NCI-H2196 (cell line): ENCODE results near the gene FBXW11.

Experiments
- DNase-seq: peaks from one replicate; lab custom pipeline; 2025; ENCODE audit not compliant: unreplicated experiment; lab: John Stamatoyannopoulos, UW

FBXW11 gene

DNA sequence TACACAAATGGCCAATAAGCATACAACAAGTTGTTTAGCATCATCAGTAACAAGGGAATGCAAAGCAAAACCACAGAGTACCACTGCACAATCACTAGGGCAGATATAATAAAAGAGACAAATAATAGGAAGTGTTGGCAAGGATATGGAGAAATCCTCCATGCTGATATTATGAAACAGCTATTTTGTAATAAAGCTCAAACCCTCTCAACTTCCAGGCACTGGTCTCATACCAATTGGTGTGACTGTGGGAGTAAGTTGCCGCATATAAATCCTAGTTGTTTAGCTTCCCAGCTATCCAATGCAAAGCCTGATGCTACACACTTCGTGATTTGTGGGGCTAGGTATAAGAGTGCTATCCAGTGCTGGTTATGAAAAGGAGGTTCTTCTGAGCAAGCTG, 132.2 kb downstream of the FBXW11 start:
- no peak for DNase-seq

DNA sequence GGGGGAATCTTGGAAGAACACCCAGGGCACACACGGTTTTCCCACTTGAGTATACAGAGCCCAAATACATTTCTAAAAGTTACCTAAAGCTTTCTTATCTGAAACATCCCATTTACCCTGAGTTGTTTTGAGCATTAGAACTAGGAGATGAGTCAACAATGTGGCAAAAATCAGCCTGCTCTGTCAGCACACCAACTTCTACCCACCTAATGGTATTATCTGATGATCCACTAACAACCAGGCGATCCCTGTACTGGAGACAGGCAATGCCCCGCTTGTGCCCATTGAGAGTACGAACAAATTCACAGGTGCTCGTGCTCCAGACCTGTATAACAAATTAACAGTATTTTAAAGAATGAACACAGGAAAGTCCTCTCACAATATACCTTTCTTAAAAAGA, 133.8 kb downstream of the FBXW11 start:
- DNase-seq: no peak

DNA sequence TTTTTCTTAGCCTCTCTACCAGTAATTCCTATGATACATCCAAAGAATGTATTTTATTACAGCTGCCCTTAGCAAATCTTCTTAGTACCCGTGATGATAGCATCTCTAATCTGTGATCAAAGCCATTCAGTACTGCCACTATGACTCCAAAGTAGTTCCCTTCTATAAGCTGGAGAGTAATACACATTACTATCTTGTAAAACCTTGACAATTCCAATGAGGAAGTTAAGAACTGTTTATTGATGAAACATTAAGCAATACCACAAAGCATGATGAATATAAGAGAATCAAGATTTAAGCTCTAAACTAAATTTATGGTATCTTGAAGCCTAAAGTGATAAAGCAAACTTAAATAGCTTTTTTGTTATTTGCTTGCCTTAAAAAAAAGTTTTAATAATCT, 134.7 kb downstream of the FBXW11 start:
- no peak for DNase-seq

DNA sequence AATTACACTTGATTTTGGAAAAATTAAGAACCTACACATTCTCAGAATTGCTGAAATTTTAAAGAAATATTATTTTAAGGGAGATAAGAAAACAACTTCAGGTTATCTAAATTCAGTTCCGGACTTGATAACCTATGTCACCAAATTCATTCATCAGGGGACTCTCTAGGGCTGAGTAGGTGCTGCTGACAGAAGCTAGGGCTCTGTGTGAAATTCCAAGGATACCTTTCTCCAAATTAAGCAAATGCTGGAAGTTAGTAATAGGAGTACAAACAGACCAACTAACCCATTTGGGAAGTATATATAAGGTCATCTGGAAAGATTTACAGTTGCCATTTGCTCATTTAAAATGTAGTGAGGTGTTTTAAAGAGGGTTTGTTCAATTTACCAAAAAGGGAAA, 136.5 kb downstream of the FBXW11 start:
- DNase-seq: no peak

DNA sequence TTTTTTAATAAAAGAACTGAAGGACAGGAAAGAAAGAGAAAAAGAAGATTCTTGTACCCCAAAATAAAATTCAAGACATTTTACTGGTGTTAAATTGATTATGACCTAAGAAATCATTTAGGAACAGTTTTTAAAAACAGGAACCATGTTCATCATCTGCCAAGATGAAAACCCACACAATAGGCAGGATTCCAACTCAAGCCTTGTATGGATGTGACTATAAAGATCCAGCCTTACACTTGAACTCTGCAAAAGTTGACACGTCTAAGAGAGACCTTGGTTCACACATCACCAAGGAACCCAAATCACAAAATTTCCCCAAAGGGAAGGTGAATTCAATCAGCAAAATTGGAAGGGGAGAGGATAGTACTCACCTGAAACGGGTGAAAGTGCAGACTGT, 138.2 kb downstream of the FBXW11 start:
- no peak for DNase-seq

DNA sequence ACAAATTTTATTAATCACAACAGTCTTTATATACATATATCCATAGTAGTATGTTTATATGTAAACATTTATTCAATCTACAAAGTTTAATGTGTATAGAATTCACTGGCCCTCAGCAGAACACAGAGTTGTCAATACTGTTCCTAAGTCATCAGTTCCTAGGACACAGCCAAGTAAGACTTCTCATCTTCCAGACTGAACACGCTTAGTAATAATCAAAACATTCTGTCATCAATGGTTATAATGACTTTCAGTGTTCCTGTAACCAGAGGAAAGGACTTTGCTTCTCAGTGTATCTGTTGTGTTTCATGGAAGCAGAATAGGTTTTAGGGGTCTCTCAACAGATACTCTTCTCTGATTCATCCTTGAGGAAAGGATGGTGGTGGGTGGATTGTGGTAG, 138.7 kb downstream of the FBXW11 start:
- DNase-seq: no peak

DNA sequence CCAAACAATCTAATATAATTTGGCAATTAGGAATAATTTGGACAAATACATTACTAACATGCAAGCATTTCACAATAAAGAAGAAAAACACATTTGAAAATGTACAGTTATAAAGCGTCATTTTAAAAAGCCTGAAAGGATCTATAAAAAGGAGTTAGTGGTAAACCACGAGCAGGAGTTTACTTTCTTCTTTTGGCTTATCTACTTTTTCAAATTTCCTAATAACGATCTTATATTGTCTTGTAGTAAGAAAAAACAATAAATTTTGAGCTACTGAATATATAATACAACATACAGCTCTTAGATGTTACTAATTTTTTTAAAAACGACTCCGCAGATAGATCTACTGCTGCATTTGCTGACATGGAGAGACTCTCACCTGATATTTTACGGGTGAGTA, 141.0 kb downstream of the FBXW11 start:
- no peak for DNase-seq

DNA sequence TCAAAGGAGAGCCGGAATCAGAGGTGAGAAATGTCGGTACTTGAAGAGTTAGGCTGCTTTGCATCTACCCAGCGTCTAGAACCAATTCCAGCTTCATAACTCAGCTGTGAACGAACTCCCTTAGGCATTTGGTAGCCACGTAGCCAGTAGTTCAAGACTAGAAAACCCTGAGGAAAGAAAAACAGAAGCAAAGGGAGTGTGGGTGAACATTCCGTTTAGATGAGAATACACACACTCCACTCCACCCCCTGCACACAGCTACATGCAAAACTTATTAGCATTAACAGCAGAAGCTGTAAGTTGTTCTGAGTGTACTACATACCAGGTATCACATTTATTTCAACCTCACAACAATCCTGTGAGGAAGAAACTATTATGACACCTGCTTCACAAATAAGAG, 142.5 kb downstream of the FBXW11 start:
- no peak for DNase-seq

DNA sequence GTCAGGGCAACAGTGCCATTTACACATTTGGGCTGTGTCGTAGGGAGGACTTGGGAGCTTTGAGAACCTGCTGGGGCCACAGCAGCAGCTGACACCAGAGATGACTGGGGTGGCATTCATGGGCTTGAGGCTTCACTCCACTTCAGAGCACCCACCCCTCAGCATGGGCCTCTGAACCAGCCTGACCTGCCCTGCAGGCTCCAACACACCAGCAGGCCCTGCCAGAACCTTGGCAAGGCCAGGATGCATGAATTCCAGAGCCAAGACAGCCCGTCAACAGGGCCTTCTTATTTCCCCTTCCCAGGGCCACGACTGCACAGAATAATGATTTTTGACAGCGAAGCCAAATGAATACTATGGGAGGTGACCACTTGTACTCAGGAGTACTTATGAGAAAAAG, 143.8 kb downstream of the FBXW11 start:
- no peak for DNase-seq

DNA sequence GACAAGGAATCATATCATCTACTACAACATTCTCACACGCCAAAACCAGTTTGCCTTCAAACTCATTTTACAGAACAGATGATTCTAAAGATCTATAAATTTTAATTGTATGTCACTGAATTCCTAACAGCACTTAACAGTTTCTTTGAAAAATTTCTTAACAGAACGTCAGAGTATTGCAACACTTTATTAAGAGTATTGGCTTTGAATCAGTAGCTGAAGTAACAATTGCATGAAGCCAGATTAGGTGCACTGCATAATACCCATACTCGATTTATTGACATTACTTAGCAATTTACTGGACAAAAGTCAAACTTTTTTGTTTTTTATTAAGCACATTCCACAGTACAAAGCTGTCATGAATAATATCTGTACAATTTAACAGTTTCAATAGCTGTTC, 145.1 kb downstream of the FBXW11 start:
- no peak for DNase-seq

DNA sequence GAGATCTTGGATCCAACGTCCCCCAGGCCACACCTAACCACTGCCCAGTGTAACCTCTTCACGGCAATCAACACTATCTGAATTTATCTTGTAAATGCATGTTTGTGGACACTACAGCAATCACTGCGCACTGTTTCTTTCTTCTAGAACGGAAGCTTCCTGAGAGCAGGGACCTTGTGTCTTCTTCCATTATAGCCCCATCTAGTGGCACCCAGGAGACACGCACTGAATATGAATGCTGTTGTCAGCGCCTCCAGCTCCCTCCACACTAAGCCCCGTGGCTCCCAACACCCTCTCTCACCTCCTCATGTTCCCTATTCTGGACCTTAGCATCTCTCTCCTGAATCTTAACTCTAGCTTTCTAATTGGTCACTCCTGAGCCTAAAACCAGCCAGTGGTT, 148.1 kb downstream of the FBXW11 start:
- DNase-seq: no peak

DNA sequence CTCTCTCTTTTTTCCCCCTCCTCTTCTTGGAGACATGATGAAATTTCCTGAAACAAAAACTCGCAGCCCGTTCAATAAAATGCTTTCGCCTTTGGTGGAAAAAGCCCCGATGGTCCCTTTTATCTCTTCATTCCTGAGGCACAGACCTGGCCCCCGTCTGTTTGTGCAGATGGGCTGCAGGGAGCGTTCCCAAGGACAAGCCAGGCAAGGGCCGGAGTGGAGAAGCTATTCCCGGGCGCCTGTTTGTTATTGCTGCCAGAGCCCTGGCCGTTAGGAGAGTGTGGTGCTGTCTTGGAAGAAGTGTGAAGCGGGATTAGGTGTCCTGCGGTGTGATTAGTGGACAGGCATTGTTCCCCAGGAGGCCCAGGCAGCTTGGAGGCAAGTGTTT, 149.0 kb downstream of the FBXW11 start:
- DNase-seq: no peak

DNA sequence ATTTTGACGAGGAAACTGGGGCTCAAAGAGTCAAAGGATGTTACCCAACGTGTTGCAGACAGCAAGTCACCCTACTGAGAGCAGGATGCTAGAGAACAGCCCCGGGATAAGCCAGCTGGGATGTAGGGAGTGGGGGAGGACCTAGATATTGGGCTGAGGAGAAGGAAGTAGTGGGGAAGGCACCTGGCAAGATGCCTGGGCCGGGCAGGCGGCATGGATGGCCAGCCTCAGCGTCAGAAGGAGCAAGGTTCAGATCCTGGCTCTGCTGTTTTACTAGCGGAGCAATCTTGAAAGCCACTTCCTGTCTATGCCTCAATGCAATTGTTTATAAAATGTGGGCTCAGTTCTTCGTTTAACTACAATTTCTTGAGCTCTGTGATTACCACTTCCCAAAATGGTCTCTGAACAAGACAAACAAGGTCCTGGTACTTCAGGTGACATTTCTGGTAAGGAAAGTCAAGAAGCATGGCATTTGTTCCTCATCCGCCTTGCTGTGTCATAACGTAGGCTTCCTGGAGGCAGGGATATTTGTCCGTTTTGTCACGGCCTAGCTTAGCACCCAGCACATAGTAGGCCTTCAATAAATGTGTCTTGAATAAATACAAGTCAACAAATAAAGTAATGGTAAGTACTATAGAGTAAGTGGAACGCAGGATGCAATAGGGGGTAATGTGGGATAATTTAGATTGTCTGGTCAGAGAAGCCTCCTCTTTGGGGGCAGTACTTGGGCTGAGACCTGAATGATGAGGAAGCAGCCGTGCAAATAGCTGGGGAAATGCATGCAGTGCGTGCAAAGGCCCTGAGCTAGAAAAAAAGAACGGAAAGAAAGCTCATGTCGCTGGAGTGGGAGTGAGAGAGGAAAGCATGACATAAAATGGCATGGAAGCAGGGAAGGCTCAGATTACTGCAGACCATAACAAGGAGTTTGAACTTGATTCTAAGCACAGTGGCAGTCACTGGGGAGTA, 150.4 kb downstream of the FBXW11 start:
- no peak for DNase-seq

DNA sequence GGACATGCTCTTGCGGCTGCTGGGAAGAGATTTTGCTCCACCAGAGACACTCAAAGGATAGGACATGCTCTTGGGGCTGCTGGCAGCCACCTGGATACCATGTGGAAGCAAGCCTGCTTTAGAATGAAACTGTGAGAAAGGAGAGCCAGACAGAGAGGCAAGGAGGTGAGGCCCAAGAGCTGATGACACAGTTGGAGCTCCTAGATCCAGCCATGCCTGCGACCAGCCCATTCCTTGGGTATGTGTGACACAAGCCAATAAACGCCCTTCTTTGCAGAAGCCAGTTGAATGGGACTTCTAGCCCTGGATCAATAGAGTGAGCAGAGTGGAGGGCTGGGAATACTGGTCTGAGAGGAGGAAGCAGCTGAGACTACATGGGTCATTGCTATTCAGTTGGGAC, 151.2 kb downstream of the FBXW11 start:
- no peak for DNase-seq

DNA sequence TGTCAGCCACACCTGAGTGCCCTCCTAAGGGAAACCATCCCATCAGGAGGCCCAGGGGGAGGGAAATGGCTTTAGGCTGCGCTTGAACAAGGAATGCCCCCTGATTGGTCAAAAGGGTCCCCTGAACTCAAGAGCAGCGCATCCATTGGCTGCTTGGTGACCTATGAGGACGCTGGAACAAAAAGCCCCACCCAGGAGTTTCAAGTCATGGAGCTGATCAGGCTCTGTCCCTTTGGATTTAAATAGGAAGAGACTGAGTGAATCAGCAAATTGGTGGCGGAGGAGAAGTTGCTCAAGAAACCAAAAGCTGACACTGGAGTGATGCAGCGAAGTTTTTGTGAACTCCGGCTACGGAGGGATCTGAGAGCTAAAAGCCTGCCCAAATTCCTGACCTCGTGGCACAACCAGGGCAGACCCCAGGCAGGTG, 154.2 kb downstream of the FBXW11 start:
- DNase-seq: no peak

DNA sequence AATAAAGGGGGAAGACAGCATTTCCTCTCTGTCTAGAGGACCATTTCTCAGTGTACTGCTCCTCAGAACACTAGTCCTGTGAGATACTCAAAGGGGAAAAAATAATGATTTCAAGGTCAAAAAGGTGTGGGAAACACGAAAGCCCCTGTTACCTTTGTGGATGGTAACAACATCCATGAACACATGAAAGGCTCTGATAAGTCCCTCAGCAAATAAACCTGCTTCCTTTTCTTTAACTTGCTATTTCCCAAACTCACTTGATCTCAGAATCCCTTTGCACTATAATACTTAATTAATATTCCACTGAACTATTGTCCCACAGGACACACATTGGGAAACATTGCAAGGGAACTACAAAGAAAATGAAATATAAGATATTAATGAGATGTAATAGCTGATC, 155.2 kb downstream of the FBXW11 start:
- no peak for DNase-seq

DNA sequence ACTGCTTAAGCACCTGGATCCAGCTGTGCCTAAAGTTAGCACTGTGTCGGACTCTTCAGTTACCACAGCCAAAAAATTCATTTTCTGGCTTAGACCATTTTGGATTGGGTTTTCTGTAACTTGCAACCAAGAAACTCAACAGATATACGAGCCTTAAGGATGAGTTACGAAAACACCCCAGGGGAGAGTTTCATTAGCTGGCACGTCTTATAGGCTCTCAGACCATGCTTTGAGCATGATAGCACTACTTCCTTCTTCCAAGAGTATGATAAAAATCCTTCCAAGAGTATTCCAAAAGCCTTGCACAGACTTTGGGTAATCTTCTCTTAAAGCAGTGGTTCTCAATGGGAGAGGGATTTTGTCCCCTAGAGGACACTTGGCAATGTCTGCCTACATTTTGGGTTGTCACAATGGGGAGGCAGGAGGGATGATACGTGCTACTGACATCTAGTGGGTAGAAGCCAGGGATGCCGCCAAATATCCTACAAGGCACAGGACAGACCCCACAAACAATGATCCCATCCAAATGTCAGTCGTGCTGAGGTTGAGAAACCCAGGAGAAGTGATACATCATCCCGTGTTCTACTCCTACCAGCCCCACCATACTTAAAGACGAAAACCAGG, 156.0 kb downstream of the FBXW11 start:
- peak; percentile 5 for DNase-seq

DNA sequence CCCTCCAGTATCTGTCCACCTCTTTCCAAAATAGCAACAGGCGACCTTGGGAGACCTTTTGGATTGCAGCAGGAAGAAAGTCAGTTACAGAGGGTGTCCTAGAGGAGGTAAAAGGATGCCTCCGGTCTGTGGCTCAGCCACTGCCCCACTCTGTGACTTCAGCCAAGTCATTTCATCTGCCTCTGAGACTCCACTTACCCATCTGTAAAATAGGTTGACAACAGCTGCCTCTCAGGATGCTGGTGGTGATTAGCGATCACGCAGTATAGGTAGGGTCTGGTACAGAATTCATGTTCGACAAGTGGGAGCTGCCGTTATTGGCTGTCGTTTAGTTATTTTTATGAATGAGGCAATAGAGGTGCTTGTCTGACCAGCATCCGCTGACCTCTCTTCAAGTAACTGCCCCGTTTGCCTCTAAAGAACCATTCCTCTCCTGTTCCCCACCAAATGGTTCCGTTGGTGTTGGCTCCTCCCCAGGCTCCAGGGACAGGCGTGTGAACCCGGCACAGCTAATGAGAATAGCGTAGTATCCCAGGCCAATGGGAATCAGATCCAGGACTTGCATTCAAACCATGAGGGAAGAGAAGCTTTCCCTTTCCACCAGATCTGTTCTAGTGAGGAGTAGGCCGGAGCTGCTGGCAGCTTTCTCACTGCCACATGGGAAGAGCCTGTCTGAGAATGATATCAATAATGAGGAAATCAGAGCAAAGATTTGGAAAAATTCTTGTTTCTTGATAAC, 156.7 kb downstream of the FBXW11 start:
- DNase-seq: no peak

DNA sequence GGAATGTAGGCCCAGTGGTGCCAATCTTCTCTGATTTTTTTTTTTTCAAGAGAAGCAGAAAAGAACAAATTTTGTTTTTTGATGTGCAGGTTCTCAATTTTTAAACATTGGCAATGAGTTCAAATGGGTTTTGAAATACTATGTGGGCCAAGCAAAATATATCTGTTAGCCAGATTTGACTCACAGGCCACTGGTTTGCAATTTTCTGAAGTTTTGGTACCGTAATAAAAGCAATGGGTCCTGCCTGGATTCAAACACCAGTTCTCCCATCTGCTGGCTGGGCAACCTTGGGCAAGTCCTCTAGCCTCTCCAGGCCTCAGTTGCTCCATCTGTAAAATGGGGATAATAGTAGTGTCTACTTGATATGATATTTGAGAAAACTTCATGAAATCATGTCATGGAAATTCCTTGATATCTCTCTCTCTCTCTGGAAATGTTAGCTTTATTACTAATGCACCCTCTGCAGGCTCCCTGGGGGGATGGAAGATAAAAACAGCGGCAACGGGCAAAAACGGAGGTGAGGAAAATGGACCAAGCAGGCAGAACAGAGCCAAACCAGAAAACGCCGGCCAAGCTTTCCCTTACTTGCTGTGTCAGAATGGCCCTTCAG, 157.4 kb downstream of the FBXW11 start:
- no peak for DNase-seq

DNA sequence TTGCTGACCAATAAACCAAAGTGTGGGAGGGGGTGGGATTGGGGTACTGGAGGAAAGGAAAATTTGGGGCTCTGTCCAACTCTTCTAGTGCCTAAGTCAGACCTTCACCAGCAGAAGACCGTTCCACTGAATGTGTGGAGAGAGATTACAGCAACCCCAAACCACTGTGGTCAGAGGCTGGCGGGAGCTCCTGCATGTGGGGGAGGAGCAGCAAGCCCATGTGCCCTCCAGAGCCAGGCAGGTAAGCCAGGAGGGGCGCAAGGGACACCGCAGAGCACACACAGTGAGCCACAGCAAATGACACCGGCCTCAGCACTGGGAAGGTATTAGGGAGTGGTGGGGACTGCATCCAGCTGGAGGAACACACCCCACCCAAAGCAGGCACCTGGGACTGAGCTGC, 158.0 kb downstream of the FBXW11 start:
- no peak for DNase-seq

DNA sequence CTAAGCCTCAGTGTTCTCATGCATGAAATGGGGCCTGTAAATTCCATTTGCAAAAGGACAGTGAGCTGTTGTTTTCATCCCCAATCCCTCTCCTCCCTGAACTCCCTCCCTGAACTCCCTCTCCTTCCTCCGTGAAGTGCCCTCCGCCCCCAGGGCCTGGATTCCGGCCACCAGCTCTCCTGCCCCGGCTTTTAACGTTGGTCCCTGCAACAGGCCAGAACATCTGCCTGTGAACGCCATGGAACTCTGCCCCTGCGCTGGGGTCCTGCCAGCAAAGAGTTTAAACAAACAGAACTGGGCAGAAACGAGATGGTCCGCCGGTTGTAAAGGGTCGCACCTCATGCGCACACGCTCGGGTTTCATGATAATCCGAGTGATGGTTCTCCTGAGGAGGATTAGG, 158.4 kb downstream of the FBXW11 start:
- DNase-seq: no peak
